SU-DHL-6 (cell line): ENCODE data around the gene LRRC56.

Source experiments
- EZH2phosphoT487 ChIP-seq: fragments of 200-600 bp; sonication (generic), shearing (Covaris generic); conservative IDR thresholded peaks from 2 replicates; pipeline ENCODE4 v1.6.1; 2018; ENCODE audit warnings: mild to moderate bottlenecking, antibody characterized with exemption, low read length, moderate library complexity, mixed read lengths
- TF ChIP-seq, protein P1 (sequence below): fragments of 200-600 bp; sonication (generic); IDR thresholded peaks from one replicate; pipeline ENCODE4 v1.5.1; 2017; ENCODE audit warnings: antibody characterized with exemption, mild to moderate bottlenecking, low read length, moderate library complexity; ENCODE audit not compliant: insufficient read depth, poor library complexity, severe bottlenecking

- TF ChIP-seq, protein P1, sequence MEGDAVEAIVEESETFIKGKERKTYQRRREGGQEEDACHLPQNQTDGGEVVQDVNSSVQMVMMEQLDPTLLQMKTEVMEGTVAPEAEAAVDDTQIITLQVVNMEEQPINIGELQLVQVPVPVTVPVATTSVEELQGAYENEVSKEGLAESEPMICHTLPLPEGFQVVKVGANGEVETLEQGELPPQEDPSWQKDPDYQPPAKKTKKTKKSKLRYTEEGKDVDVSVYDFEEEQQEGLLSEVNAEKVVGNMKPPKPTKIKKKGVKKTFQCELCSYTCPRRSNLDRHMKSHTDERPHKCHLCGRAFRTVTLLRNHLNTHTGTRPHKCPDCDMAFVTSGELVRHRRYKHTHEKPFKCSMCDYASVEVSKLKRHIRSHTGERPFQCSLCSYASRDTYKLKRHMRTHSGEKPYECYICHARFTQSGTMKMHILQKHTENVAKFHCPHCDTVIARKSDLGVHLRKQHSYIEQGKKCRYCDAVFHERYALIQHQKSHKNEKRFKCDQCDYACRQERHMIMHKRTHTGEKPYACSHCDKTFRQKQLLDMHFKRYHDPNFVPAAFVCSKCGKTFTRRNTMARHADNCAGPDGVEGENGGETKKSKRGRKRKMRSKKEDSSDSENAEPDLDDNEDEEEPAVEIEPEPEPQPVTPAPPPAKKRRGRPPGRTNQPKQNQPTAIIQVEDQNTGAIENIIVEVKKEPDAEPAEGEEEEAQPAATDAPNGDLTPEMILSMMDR, result no peak
- TF ChIP-seq EZH2phosphoT487, result no peak
Measured at GRCh38 chr11:504053-504993, 33.0 kb upstream of the LRRC56 start.
